Thoracic aorta (tissue), 2 donors: ENCODE data around the gene C1QTNF4. TPM values are rescaled to one million over a fixed set of nuclear protein-coding genes. Genes with fewer than 3 reads are reported as not detected.

Experiments
- ATAC-seq: fragments of 150-250 bp; one replicate; pipeline ENCODE4 v1.8.0; 2017; ENCODE audit warnings: low read depth; ENCODE audit not compliant: insufficient number of reproducible peaks, low FRiP score
- DNase-seq: peaks from one replicate; pipeline ENCODE4 v3.0.0-alpha.2; 2020; ENCODE audit warnings: low spot score
- H3K27ac ChIP-seq, 2 donors: fragments of 200-600 bp; sonication (generic); 1 replicate in 1 of 2; 2 replicates in 1 of 2; pipeline ENCODE4 v1.5.1; 2016; ENCODE audit warnings: mild to moderate bottlenecking in 2 of 2, moderate library complexity in 2 of 2
- H3K27me3 ChIP-seq: fragments of 200-600 bp; sonication (generic); replicated peaks from 2 replicates; pipeline ENCODE4 v1.6.0; 2016; ENCODE audit warnings: mild to moderate bottlenecking; ENCODE audit not compliant: insufficient read depth
- H3K36me3 ChIP-seq: fragments of 200-600 bp; sonication (generic); one replicate; pipeline ENCODE4 v1.5.1; 2016
- H3K4me1 ChIP-seq, 2 donors: fragments of 200-600 bp; sonication (generic); 1 replicate in 1 of 2; 2 replicates in 1 of 2; pipeline versions ENCODE4 v1.5.1 to v1.6.0; 2016; ENCODE audit warnings: low read depth in 2 of 2, mild to moderate bottlenecking in 1 of 2; ENCODE audit not compliant: control insufficient read depth in 1 of 2
- H3K4me3 ChIP-seq: fragments of 200-600 bp; sonication (generic); 2 replicates; pipeline ENCODE4 v1.5.1; 2016; ENCODE audit warnings: mild to moderate bottlenecking
- H3K9me3 ChIP-seq: fragments of 200-600 bp; sonication (generic); 2 replicates; pipeline ENCODE4 v1.5.1; 2016
- CTCF ChIP-seq: fragments of 200-600 bp; sonication (generic); IDR thresholded peaks from one replicate; pipeline ENCODE4 v1.5.1; 2019; ENCODE audit warnings: antibody characterized with exemption
- total RNA-seq, 2 donors: library from RNA; depleted of rRNA; stranded (reverse); fragments of >200 nt; gene quantifications; one replicate each; pipeline versions ENCODE4 v1.1.0 to v1.2.3, GENCODE V29; 2016

C1QTNF4 gene
- total RNA-seq, 2 donors from 2014 or later = 2.0 to 2.8 TPM

DNA sequence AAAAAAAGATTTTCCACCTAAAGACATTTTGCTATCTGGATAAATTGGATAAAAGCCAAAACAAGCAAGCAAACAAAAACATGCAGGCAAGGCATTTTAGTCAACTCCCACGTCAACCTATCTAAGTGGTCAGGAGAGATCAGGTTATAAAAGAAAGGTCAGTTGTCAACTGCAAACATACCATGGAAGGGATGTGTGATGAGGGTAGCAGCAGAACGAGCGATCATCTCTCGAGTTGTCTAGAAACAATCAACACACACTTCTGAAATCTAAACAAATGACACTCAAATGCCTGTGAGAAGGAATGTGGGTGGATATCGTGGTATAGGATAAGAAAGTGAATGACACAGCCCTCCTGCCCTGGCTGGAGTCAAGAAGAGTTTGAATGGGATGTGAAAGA, 37.3 kb upstream of the C1QTNF4 start:
- H3K27ac ChIP-seq = no peak overlapping the region
- no peak for ATAC-seq
- TF ChIP-seq CTCF = no peak
- no peaks in the 10 kb centered on the region for H3K27me3 ChIP-seq
- peaks cover 56% of the 10 kb centered on the region for H3K36me3 ChIP-seq
- no peak overlapping the region for H3K4me3 ChIP-seq
- no peak for DNase-seq
- H3K4me1 ChIP-seq = no peaks in the 10 kb centered on the region
- H3K9me3 ChIP-seq = no peaks in the 10 kb centered on the region

- Histone ChIP-seq H3K9me3 (no peaks in the 10 kb centered on the region), H3K27me3 (no peaks in the 10 kb centered on the region), H3K4me1 (no peaks in the 10 kb centered on the region), H3K36me3 (peaks cover 52% of the 10 kb centered on the region), H3K4me3 (no peak overlapping the region), H3K27ac (no peak overlapping the region)
- no peak for TF ChIP-seq CTCF
- ATAC-seq = no peak
- DNase-seq = no peak
Observed at GRCh38 chr11:47628026-47628425, 33.8 kb upstream of the C1QTNF4 start.

DNA sequence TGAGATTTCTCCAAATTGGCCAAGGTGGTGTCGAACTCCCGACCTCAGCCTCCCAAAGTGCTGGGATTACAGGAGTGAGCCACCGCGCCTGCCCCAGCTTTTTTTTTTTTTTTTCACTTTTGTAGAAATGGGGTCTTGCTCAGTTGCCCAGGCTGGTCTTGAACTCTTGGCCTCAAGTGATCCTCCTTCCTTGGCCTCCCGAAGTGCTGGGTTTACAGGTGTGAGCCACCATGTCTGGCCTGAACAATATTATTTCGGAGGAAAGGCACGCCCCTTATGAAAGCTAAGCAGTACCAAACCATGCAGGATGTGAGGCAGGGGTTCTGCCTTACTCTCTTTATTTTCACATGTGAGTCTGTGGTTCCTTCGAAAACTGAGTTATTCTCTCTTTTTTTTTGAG, 32.0 kb upstream of the C1QTNF4 start:
- H3K4me1 ChIP-seq = no peaks in the 10 kb centered on the region
- no peaks in the 10 kb centered on the region for H3K9me3 ChIP-seq
- no peak for TF ChIP-seq CTCF
- ATAC-seq = no peak
- peaks cover 56% of the 10 kb centered on the region for H3K36me3 ChIP-seq
- no peaks in the 10 kb centered on the region for H3K27me3 ChIP-seq
- no peak overlapping the region for H3K4me3 ChIP-seq
- no peak for DNase-seq
- no peak overlapping the region for H3K27ac ChIP-seq

DNA sequence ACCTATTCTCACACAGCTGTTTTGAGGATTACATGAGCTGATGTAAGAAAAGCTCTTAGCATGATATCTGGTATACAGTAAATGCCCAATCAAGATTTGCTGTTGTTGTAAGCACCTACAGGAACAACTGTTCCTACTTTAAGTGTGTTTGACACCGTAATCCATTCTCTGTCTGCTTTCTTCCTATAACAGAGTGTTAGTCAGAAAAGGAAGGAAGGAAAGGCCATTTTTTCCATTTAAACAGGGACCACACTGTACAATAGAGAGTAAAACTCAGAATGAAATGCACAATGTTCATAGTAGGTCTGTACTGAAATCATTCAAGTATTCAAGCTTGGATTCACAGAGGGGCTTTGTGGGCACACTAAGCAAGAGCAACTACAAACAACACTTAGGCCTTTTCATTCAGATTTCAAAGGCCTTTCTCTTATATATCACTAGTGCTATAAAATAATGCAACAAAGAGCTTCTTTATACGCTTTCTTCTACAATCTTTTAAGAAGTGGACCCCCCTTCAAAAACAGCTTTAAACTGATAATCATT, 26.7 kb upstream of the C1QTNF4 start:
- Histone ChIP-seq H3K27me3 (no peaks in the 10 kb centered on the region), H3K4me1 (no peaks in the 10 kb centered on the region), H3K36me3 (peaks cover 36% of the 10 kb centered on the region), H3K4me3 (no peak overlapping the region), H3K27ac (no peak overlapping the region), H3K9me3 (no peaks in the 10 kb centered on the region)
- no peak for ATAC-seq
- DNase-seq = no peak
- no peak for TF ChIP-seq CTCF

DNA sequence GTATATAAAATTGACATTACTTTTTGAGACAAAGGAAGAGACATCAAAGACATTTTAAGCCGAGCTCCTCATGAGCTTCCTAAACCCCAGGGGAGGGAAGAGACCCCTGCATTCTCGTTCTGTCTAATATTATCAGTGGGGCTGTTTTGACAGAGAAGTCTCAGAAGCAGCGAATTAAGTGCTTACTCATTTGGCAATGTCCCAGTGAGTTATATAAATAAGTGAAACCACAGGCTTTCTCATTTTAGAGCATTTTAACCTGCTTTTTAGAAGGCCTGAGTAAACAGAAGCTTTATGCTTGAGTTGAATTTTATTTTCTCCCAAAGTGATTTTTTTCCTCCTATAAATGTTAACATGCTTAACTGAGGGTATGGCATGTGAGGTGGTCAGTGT, 23.2 kb upstream of the C1QTNF4 start:
- no peak for DNase-seq
- Histone ChIP-seq H3K9me3 (no peaks in the 10 kb centered on the region), H3K27me3 (no peaks in the 10 kb centered on the region), H3K4me3 (no peak overlapping the region), H3K27ac (no peak overlapping the region), H3K36me3 (peaks cover 25% of the 10 kb centered on the region), H3K4me1 (no peaks in the 10 kb centered on the region)
- ATAC-seq = no peak
- no peak for TF ChIP-seq CTCF
